Activated CD8-positive, alpha-beta T cell treated with anti-CD3 and anti-CD28 coated beads for 36 hours (primary cell): Measurements from ENCODE around the gene UNC5A. TPM values are rescaled to one million over a fixed set of nuclear protein-coding genes. Genes with fewer than 3 reads are reported as not detected.

Source experiments
- ATAC-seq: fragments of 200-7000 bp; cut with Tn5 transposase; one replicate; pipeline ENCODE4 v1.10.0; 2021; ENCODE audit warnings: mild to moderate bottlenecking, moderate library complexity
- CTCF ChIA-PET: fragments of 350-600 bp; sonication (Branson Sonifier 250); formaldehyde crosslinking; loops from one replicate; lab custom pipeline; 2021; ENCODE audit warnings: antibody characterized with exemption; lab: Charles Lee
- POLR2A ChIA-PET: fragments of 350-600 bp; sonication (Branson Sonifier 250); formaldehyde crosslinking; loops from one replicate; lab custom pipeline; 2021; ENCODE audit warnings: antibody characterized with exemption; lab: Charles Lee
- DNase-seq: peaks from one replicate; pipeline ENCODE4 v3.0.0-alpha.2; 2020
- H3K27ac Mint-ChIP-seq: one replicate; pipeline ENCODE4 v1.8.0; 2021; ENCODE audit warnings: mild to moderate bottlenecking, mixed read lengths
- H3K27me3 Mint-ChIP-seq: one replicate; pipeline ENCODE4 v1.8.0; 2021; ENCODE audit warnings: mixed read lengths
- H3K36me3 Mint-ChIP-seq: one replicate; pipeline ENCODE4 v1.8.0; 2021; ENCODE audit warnings: low read depth, mixed read lengths
- H3K4me1 Mint-ChIP-seq: one replicate; pipeline ENCODE4 v1.8.0; 2021; ENCODE audit warnings: low read depth, mixed read lengths
- H3K4me3 Mint-ChIP-seq: one replicate; pipeline ENCODE4 v1.8.0; 2021; ENCODE audit warnings: mild to moderate bottlenecking, moderate library complexity, mixed read lengths
- H3K9me3 Mint-ChIP-seq: one replicate; pipeline ENCODE4 v1.8.0; 2021; ENCODE audit warnings: mixed read lengths
- CTCF ChIP-seq: fragments of 200-600 bp; IDR thresholded peaks from one replicate; pipeline ENCODE4 v1.8.0; 2022; ENCODE audit warnings: antibody characterized with exemption, mild to moderate bottlenecking
- intact Hi-C: fragments of 100-400 bp; cut with micrococcal nuclease; formaldehyde crosslinking; loops from one replicate; pipeline ENCODE4 v1.10.0; 2022
- total RNA-seq, 2 experiments: library from RNA; stranded (reverse); gene quantifications; one replicate each; pipeline ENCODE4 v1.2.3, GENCODE V29; 2021

Gene UNC5A
- total RNA-seq, 2 experiments from 2014 or later: not detected

GRCh38 chr5:176880366-176881020 is 70.1 kb downstream of the UNC5A start:
- Mint-ChIP-seq H3K27ac (no peak overlapping the region), H3K4me3 (no peak overlapping the region), H3K27me3 (peaks cover 19% of the 10 kb centered on the region), H3K4me1 (peaks cover 8% of the 10 kb centered on the region), H3K36me3 (no peaks in the 10 kb centered on the region), H3K9me3 (no peaks in the 10 kb centered on the region)
- POLR2A ChIA-PET: no interaction called here
- intact Hi-C loops: no loop called here
- CTCF ChIA-PET: no interaction called here
- TF ChIP-seq CTCF: no peak
- ATAC-seq (no peak), DNase-seq (no peak)

- no peak for ATAC-seq
- ChIA-PET POLR2A (interaction anchor here (0.8 kb wide), 1 partner anchor 13 kb away, joined by 3 read pairs; no protein-coding TSS in a partner anchor), CTCF (no interaction called here)
- no peaks in the 10 kb centered on the region for H3K36me3 Mint-ChIP-seq
- peaks cover 2% of the 10 kb centered on the region for H3K4me1 Mint-ChIP-seq
- no peak overlapping the region for H3K4me3 Mint-ChIP-seq
- intact Hi-C loops: no loop called here
- no peak for DNase-seq
- no peak overlapping the region for H3K27ac Mint-ChIP-seq
- H3K9me3 Mint-ChIP-seq: no peaks in the 10 kb centered on the region
- TF ChIP-seq CTCF: no peak
- peaks cover 13% of the 10 kb centered on the region for H3K27me3 Mint-ChIP-seq
These were observed 70.8 kb downstream of the UNC5A start for GRCh38 chr5:176881021-176881749.

- ChIA-PET POLR2A (interaction anchor here (0.8 to 1.4 kb wide), 3 partner anchors 9 to 230 kb away, joined by 3 to 6 read pairs (median 3); no protein-coding TSS in a partner anchor), CTCF (no interaction called here)
- DNase-seq: no peak
- no peak for TF ChIP-seq CTCF
- H3K27me3 Mint-ChIP-seq: peaks cover 7% of the 10 kb centered on the region
- H3K36me3 Mint-ChIP-seq: no peaks in the 10 kb centered on the region
- H3K9me3 Mint-ChIP-seq: no peaks in the 10 kb centered on the region
- H3K4me1 Mint-ChIP-seq: no peaks in the 10 kb centered on the region
- no peak overlapping the region for H3K4me3 Mint-ChIP-seq
- no peak overlapping the region for H3K27ac Mint-ChIP-seq
- no peak for ATAC-seq
- intact Hi-C loops: no loop called here
These were observed 71.6 kb downstream of the UNC5A start for GRCh38 chr5:176881816-176882566.

GRCh38 chr5:176882567-176882903 is 72.2 kb downstream of the UNC5A start:
- intact Hi-C loops: no loop called here
- DNase-seq: no peak
- POLR2A ChIA-PET: interaction anchor here (1.0 to 1.4 kb wide), 2 partner anchors 9 to 230 kb away, joined by 3 to 6 read pairs; no protein-coding TSS in a partner anchor
- H3K27me3 Mint-ChIP-seq: peaks cover 6% of the 10 kb centered on the region
- TF ChIP-seq CTCF: no peak
- H3K27ac Mint-ChIP-seq: no peak overlapping the region
- no peaks in the 10 kb centered on the region for H3K9me3 Mint-ChIP-seq
- H3K4me3 Mint-ChIP-seq: no peak overlapping the region
- CTCF ChIA-PET: no interaction called here
- ATAC-seq: no peak
- H3K36me3 Mint-ChIP-seq: no peaks in the 10 kb centered on the region
- H3K4me1 Mint-ChIP-seq: no peaks in the 10 kb centered on the region
